GM18502 (cell line): ENCODE results near the gene RUNX1.

Experiments used
- ATAC-seq: cut with Tn5 transposase; IDR thresholded peaks from one replicate; pipeline ENCODE4 v1.9.1; 2021; ENCODE audit warnings: mild to moderate bottlenecking; ENCODE audit not compliant: unreplicated experiment, poor library complexity

RUNX1 gene

DNA sequence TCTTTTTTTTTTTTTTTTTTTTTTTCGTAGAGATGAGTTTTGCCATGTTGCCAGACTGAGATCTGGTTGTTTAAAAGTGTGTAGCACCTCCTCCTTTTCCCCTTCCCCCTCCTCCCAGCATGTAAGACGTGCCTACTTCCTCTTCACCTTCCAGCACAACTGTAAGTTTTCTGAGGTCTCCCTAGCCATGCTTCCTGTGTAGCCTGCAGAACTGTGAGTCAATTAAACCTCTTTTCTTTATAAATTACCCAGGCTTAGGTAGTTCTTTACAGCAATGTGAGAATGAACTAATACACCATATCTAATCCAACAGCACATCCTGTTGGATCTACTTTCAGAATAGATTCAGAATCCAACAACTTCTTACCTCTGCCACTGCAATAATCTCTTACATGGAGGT, 269.2 kb downstream of the RUNX1 start:
- ATAC-seq = no peak

DNA sequence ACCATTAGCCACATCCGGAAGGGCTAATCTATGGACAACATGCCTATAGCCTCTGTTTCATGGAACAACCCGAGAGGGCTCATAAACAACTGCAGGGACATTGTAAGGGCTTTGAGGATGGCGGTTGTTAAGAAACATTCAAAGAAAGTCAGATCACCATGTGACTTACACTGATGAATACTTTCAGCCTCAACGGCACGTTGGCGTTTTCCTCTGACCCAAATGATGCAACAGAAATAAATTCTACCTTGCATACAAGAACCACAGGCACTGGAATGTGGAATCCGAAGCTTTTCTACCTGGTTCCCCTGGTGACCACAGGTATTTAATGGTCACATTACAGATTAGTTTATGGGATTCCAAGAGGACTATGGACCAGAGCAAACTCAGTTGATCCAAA, 273.3 kb downstream of the RUNX1 start:
- ATAC-seq = no peak

DNA sequence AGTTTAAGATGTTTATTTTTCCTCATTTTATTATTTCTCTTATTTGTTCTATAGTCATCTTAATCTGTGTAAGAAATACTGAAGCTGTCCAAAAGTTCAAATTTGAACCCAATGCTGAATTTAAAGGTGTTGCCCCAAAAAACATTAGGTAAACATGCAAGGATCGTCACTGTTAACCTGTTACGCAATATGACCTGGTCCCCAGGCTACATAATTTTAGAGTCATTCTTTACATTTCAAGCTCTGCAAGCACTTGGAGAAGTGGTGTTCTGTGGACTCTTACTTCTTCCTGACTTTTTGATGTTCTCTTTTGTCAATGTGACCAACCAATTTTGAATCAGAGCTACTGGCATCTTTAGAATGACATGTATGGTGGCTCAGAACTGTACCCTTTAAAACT, 274.4 kb downstream of the RUNX1 start:
- no peak for ATAC-seq

DNA sequence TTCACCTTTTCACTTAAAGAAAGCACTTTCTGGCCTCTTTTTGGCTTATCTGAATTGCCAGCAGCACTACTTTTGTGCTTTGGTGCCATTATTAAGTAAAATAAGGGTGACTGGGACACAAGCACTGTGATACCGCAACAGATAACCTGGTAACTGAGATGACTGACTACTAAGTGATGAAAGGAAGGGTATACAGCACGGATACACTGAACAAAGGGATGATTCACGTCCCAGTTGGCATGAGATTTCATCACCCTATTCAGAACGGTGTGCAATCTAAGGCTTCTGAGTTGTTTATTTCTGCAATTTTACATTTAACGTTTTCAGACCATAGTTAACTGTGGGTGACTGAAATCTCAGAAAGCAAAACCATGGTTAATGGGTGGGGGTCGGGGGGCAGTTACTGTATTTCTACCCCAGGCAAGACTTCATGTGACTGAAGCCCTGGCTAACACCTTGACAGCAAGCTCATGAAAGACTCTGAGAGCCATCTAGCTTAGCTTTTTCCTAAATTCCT, 277.5 kb downstream of the RUNX1 start:
- ATAC-seq = no peak

DNA sequence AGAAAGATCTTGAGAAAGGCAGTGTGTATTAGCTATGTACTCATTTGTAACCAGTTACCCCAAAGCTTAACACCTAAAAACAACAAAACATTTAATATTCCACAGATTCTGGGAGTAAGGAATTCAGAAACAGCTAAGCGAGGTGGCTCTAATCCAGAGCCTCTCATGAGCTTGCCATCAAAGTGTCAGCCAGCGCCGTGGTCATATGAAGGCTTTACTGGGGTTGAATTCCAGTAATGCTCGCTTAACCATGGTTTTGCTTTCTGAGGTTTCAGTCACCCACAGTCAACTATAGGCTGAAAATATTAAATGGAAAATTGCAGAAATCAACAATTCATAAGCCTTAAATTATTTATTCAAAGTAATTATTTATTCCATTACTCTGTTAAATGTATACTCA, 278.5 kb downstream of the RUNX1 start:
- ATAC-seq = no peak

DNA sequence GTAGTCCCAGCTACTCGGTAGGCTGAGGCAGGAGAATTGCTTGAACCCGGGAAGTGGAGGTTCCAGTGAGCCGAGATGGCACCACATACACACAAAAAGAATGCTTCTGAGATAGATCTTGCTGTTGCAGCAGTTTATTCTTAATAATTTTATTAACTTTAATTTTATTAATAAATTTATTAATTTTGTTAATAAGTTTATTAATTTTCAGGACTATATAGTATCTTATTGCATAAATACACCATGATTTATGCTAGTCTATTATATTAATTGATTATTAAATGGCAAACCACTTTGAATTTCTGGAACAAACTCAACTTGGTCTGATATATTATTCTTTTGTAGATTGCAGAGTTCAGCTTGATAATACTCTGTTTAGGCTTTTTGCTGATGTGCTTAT, 280.8 kb downstream of the RUNX1 start:
- ATAC-seq = no peak

DNA sequence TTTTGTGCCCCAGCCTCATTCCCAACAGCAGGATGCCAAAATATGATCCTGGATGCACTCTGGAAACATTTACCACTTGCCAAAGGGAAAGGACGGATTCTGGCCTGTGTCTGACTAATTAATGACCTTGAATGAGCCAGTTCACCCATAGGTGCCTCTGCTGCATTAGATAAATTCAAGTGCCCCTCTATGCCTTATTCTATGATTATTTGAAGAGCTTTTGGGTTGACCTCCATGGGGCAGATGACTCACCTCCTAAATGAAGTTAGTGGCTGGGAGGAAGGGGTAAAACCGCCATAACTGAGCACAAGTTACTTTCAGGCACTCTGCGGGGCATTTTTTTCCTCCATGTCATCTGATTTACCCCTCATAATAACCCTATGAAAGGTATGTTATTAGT, 282.2 kb downstream of the RUNX1 start:
- no peak for ATAC-seq

DNA sequence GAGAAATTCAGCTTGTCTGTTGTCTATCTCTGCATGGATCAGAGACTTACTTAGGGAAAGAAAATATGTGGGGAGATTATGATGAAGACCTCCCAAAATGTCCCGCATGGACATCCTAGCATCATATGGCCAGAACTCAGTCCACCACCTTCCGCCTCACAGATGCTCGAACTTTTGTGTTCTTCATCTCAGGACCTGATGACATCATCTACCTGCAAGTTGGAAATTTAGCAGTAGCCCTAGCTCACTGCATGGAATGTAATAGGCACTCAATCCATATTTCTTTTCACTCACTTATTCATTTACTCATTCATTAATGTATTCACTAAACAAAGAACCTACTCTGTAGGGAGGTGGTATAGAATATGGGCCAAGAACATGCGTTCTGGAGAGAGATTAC, 283.5 kb downstream of the RUNX1 start:
- ATAC-seq = no peak

DNA sequence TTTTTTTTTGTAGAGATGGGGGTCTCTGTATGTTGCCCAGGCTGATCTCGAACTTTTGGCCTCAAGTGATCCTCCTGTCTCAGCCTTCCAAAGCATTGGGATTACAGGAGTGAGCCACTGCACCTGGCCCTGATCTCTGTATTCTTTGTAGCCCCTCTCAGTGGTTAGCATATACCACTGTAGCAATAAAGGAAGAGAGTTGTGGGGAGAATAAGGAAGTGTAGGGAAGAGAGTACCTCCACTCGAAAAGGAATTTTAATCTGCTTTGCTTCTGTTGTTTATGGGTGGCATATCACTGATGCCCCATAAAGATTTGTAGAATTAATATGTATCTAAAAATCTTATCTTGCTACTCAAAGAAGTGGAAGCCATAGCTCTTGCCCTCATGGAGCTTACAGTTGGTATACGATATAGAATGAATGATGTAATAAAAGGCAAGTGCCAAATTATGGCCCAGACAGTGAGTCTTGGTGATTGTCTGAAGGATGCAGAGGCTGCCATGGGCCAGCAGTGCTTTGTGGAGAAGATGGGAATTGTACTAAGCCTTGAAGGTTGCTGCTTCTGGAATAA, 284.3 kb downstream of the RUNX1 start:
- no peak for ATAC-seq

DNA sequence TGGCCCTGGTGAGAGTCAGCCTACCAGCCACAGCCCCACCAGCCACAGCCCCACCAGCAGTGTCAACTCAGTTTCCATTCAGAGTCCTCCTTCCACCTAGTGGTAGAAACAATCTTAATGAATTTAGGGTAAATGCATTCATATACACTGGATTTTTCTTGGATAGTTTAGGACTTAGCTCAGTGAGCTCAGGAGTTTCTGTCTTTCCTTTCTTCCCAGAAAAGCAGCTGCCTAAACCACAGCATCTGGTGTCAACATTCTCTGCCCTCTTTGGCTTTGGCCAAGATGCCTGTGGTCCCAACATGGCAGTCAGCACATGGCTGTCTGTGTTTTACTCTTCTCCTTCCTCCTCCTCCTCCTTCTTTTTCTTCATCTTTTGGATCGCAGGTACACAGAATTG, 286.3 kb downstream of the RUNX1 start:
- ATAC-seq = no peak

DNA sequence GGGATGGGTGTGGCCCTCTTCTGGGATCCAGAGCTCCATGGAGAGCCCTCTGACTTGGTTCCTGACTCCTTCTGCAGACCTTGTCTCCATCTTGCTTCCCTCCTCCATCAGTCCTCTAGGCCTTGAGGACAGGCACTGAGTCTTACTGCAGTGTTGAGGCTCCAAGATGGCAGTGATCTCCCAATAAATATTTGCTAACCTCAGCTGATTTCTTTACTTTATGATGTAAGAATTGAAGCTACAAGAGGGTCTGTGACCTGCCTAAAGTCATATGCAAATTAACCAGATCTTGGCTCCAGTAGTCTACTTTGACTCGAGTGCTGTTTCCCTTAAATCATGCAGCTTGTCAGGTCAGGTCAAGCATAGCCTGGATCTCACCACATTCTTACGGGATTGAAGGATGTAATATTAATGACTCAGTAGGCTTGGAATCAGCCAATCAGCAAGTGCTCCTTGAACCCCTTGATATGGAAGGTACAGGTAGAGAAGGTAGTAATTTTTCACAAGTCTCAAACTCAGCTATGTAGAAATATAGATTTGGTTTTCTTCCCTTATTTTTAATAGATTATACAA, 287.3 kb downstream of the RUNX1 start:
- ATAC-seq = no peak

DNA sequence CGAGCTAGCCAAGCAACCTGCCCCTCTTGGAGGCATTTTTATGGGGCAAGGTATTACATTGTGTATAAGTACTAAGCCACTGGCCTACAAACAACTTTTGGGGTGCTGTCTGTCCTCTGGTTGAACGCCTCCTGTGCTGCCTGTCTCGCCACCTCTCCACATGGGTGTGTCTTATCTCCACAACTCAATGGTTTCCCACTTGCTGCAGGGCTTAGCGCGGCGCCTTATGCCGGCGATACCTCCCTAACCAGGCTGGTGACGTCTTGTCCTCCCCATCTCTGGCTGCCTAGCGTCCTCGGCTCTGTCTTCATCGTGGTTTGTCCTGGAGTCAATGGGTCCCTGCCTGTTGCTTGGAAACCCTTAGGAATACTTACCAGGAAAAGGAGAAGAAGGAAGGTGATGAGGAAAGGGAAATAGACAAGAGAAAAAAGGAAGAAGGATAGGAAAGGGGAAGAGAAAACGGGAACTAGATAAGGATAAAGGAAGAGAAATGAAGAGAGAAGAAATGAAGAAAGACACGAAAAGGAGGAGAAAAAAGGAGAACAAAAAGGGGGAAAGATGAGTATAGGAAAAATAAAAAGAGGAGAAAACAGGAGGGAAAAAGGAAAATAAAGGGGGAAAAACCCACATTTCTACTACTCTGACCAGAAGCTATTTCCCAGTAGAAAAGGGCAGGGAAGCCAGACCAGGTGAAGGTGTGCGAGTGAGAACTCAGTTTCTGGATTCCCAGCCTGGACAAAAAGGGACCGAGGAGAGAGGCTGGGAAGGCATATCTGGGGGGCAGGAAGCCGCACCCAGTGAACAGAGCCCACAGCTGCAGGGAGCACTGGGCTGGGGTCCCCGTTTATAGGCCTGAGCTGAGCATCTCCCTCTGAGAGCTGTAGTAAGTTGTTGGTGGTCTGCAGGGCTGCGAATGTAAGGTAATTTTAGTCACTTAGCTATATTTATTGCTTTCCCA, 294.1 kb downstream of the RUNX1 start:
- ATAC-seq = no peak

DNA sequence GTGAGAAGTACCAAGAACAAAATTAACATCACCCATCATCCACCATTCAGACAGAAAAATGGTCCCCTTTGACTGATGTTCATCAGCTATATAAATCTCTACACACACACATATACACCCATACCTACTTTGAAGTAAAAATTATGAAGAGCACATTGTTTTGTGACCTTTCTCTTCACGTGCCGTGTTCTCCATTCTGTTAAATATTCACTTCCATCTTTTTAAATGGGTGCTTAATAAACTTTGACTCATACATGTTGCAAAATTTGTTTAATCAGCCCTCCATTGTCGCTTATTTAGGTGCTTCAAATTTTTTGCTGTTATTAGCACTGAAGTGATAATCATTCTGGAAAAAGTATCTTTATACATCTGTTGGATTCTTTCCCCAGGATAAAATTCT, 300.2 kb downstream of the RUNX1 start:
- ATAC-seq = no peak

DNA sequence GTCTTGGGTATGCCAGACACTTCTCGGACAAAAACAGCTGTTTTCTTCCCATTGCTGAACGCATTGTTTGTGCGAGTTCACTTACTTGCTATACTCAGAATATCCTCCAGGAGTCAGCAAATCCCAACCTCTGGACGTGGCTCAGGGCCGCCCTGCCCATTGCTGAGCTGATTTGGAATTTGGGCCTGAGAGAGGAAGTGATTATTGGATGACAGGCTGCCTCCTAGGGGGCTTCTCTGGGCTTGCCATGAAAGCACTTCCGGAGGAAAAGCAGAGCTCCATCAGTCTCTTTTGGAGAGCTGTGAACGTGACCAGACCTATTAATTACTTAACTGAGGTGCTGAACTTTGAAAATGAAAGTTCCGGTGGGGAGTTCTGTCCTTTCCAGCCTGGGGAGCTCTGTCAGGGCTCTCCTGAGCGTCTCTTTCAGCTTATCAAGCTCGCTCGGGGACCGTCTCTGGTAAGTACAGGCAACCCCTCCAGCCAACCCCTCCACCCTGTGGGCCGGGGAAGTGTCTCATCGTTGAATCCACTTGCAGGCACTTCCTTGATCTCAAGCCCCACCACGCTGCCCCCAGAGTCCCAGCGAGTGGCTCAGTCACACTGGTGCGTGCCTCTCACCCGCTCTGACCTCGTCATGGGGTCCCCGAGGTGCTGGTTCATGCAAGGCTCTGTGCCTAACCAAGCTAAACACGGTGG, 303.4 kb downstream of the RUNX1 start:
- ATAC-seq = peak; percentile 76

DNA sequence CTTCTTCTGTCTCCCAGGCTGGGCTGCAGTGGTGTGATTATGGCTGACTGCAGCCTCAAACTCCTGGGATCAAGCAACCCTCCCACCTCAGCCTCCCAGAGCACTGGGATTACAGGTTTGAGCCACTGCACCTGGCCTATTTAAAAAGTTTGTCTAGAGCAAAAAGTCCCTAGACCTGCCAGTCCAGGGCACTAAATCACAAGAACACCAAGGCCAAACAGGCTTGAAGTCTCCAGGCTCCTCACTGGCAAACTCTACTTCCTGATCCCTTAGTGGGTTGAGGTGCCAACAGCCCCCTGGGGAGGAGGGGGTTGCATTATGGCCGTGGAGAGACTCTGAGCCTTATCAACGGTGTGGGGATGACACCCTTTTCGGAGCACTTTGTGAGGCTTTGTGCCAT, 304.3 kb downstream of the RUNX1 start:
- ATAC-seq = no peak

DNA sequence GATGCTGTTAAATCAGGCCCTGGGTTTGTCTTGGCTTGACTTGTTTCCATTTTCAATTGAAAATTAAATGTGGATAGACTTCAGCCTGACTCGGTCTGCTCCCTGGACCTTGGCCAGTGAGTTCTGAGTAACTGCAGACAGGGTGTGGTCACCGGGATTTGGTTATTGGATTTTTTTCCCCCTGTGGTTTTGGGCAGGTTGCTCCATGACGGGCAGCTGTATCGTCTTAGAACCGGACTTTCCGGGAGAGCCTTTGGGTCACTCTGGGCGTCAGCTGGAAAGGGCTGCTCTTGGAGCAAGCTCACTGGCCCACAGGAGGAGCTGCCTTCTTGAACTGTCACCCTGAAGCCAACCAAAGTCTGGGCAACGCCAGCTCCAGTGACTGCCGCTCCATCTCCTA, 305.3 kb downstream of the RUNX1 start:
- no peak for ATAC-seq

DNA sequence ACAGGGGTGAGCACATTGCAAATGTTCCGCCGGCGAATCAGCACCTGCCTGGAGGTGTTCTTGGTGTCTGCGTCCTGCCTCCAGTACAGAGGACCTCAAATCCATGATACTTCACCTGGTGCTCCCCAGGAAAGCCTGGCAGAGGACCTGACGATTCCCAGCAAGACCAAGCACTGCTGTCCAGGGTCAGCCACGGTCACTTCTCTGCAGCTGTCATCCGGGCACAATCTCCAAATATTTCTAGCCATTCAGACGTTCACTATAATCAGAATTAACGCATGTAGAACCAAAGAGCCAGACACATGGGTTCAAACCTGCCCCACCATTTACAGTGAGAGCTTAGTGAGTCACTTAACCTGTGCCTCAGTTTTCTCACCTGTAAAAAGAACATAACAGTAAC, 305.8 kb downstream of the RUNX1 start:
- no peak for ATAC-seq

DNA sequence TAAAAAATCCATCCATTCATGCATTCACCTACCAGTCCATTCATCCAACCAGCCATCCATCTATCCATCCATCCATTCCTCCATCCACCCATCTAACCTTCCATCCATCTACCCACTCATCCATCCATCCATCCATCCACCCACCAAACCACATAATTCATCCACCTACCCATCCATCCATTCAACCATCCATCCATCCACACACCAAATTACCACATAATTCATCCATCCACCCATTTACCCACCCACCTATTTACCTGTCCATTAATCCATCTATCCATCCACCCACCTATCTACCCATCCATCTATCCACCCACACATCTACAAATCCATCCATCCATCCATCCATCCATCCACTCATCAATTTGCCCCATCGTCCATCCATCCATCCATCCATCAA, 308.9 kb downstream of the RUNX1 start:
- no peak for ATAC-seq
